Kidney epithelial cell (primary cell): ENCODE results near the gene ID1. TPM values are rescaled to one million over a fixed set of nuclear protein-coding genes. Genes with fewer than 3 reads are reported as not detected.
"Not testable (repeated sequence)": the region's sequence is repeated elsewhere in the genome, so short reads cannot be mapped to it uniquely, and the experiment has no call there.

Source experiments
- DNase-seq: peaks from one replicate; pipeline ENCODE4 v3.0.0-alpha.2; 2010; ENCODE audit warnings: low read depth
- H3K27me3 ChIP-seq: 2 replicates; pipeline ENCODE4 v1.6.0; 2011; ENCODE audit warnings: low read length; ENCODE audit not compliant: control insufficient read depth, insufficient read depth
- H3K36me3 ChIP-seq: 2 replicates; pipeline ENCODE4 v1.5.1; 2011; ENCODE audit warnings: low read length; ENCODE audit not compliant: control insufficient read depth, insufficient read depth
- H3K4me3 ChIP-seq: 2 replicates; pipeline ENCODE4 v1.5.1; 2011; ENCODE audit warnings: low read depth, mild to moderate bottlenecking, control low read depth, low read length
- total RNA-seq: library from RNA; depleted of rRNA; stranded (reverse); fragments of >200 nt; gene quantifications from 2 replicates; pipeline ENCODE4 v1.2.3, GENCODE V29; 2015
- TF ChIP-seq, protein P1 (sequence below): IDR thresholded peaks from 2 replicates; pipeline ENCODE4 v1.5.1; 2011; ENCODE audit warnings: mild to moderate bottlenecking, moderate library complexity, low read length, control low read depth, inconsistent platforms; ENCODE audit not compliant: insufficient read depth, poor library complexity, severe bottlenecking

ID1 gene
- total RNA-seq, 1 donor from 2014 or later, result 27.5 TPM

DNA sequence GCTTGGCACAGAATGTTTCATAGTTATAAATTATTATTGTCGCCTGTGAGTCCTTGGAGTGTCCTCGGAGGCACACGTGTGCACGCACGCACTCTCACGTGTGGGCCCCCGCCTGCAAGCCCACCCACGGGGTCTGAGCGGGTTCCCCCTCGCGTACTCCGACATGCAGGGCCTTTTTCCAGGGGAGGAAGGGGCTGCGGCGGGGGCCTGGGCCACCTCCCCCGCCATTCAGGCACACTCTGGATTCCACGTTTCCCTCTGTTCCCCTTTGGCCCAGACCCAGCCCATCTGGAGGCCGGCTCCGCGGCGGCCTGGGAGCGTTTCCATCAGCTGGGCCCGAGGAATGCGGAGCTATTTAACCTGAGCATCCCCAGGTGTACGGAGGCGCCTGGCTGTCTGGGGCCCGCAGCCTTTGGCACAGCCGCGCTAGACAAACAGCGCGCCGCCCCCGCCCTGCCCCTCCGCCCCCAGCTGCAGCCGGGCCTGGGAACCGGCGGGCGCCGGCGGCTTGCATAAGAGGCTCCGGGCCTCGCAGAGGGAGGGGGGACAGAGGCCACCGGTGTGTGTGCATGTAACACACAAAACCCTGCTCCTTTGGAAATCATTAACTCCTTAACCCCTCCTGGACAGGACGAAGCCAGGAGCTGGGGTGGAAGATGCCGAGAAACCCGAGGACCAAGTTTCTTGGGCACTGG is 3.3 kb downstream of the ID1 start:
- TF ChIP-seq, protein P1, sequence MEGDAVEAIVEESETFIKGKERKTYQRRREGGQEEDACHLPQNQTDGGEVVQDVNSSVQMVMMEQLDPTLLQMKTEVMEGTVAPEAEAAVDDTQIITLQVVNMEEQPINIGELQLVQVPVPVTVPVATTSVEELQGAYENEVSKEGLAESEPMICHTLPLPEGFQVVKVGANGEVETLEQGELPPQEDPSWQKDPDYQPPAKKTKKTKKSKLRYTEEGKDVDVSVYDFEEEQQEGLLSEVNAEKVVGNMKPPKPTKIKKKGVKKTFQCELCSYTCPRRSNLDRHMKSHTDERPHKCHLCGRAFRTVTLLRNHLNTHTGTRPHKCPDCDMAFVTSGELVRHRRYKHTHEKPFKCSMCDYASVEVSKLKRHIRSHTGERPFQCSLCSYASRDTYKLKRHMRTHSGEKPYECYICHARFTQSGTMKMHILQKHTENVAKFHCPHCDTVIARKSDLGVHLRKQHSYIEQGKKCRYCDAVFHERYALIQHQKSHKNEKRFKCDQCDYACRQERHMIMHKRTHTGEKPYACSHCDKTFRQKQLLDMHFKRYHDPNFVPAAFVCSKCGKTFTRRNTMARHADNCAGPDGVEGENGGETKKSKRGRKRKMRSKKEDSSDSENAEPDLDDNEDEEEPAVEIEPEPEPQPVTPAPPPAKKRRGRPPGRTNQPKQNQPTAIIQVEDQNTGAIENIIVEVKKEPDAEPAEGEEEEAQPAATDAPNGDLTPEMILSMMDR, result no peak
- Histone ChIP-seq H3K27me3 (no peaks in the 10 kb centered on the region), H3K36me3 (no peaks in the 10 kb centered on the region), H3K4me3 (no peak overlapping the region)
- peak; percentile 79 for DNase-seq

DNA sequence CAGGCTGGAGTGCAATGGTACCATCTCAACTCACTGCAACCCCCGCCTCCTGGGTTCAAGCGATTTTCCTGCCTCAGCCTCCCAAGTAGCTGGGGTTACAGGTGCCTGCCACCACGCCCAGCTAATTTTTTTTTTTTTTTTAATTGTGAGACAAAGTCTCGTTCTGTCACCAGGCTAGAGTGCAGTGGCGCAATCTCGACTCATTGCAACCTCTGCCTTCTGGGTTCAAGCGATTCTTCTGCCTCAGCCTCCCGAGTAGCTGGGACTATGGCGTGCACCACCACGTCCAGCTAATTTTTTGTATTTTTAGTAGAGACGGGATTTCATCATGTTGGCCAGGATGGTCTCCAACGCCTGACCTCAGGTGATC is 7.2 kb downstream of the ID1 start:
- not testable (repeated sequence) for H3K4me3 ChIP-seq, H3K27me3 ChIP-seq, DNase-seq, H3K36me3 ChIP-seq

DNA sequence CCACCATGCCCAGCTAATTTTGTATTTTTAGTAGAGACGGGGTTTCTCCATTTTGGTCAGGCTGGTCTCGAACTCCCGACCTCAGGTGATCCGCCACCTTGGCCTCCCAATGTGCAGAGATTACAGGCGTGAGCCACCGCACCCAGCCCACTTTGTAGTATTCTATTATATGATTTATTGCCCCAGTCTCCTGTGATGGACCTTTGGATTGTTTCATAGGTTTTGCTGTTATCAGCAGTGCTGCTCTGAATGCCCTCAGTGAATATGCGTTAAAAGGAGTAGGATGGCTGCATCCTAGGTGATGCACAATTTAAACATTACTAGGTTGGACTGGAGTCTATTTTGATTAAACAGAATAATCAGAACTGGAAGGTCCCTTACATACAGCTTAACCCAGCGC is 10.3 kb downstream of the ID1 start:
- Histone ChIP-seq H3K27me3 (no peaks in the 10 kb centered on the region), H3K4me3 (no peak overlapping the region), H3K36me3 (no peaks in the 10 kb centered on the region)
- DNase-seq, result no peak
- TF ChIP-seq, protein P1, result no peak

DNA sequence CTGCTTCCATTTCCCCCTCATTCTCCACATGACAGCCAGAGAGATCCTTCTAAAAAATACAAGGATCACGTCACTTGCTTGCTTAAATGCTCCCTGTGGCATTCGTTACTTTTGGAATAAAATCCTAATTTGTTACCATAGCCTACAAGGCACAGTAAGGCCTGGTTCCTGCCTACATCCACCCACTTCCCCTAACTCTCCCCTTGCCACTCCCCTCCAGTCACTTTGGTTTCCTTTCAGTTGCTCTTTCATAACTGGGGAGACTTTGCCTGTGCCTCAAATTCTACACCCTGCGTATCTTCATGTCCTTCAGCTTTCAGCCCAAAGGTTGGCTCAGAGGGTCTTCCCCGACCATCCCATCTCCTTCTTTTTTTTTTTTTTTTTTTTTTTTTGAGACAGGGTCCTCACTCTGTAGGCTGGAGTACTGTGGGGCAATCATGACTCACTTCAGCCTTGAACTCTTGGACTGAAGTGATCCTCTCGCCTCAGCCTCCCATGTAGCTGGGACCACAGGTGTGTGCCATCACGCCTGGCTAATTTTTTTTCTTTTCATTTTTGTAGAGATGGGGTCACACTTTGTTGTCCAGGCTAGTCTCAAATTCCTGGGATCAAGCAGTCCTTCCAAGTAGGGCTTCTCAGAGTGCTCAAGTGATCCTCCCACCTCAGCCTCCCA is 12.5 kb downstream of the ID1 start:
- TF ChIP-seq, protein P1, result no peak

DNA sequence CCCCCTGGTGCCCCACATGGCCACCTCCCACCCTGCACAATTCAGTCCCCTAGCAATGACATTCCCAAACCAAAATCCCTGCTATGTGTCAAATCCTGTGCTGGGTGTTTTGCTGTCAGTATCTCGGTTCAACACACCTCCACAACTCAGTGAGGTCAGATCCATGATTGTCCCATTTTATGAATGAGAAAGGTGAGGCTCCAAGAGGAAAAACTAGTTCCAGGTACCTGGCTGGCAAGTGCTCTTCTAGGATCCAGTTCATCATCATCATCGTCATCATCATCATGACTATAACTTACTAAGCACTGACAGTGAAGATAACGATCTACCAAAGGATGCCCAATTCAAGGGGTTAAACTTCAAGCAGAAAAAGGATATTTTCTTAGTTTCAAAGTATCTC is 15.2 kb downstream of the ID1 start:
- Histone ChIP-seq H3K27me3 (no peaks in the 10 kb centered on the region), H3K36me3 (no peaks in the 10 kb centered on the region), H3K4me3 (no peak overlapping the region)
- no peak for DNase-seq
- TF ChIP-seq, protein P1, result no peak

More for the DNA sequence above, 12.5 kb downstream of the ID1 start:
- Histone ChIP-seq H3K27me3 (no peaks in the 10 kb centered on the region), H3K4me3 (no peak overlapping the region), H3K36me3 (no peaks in the 10 kb centered on the region)
- no peak for DNase-seq

DNA sequence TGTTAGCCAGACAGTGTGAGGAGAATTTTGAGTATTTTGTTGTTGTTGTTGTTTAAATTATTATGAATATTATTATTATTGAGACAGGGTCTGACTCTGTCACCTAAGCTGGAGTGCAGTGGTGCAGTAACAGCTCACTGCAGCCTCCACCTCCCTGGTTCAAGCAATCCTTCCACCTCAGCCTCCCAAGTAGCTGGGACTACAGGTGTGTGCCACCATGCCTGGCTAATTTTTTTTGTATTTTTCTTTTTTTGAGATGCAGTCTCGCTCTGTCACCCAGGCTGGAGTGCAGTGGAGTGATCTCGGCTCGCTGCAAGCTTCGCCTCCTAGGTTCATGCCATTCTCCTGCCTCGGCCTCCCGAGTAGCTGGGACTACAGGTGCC is 18.0 kb downstream of the ID1 start:
- not testable (repeated sequence) for H3K27me3 ChIP-seq, DNase-seq, H3K36me3 ChIP-seq, H3K4me3 ChIP-seq

DNA sequence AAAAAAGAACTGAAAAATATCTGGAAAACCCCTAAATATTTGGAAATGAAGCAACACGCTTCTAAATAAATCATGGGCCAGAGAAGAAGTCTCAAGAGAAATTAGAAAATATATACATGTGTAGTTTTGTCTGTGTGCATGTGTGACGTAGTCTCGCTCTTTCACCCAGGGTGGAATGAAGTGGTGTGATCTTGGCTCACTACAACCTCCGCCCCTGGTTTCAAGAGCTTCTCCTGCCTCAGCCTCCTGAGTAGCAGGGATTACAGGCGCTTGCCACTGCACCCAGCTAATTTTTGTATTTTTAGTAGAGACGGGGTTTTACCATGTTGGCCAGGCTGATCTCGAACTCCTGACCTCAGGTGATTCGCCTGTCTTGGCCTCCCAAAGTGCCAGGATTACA is 21.4 kb downstream of the ID1 start:
- not testable (repeated sequence) for DNase-seq, H3K27me3 ChIP-seq, H3K4me3 ChIP-seq, H3K36me3 ChIP-seq

DNA sequence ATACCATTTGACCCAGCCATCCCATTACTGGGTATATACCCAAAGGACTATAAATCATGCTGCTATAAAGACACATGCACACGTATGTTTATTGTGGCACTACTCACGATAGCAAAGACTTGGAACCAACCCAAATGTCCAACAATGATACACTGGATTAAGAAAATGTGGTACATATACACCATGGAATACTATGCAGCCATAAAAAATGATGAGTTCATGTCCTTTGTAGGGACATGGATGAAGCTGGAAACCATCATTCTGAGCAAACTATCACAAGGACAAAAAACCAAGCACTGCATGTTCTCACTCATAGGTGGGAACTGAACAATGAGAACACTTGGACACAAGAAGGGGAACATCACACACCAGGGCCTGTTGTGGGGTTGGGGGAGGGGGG is 23.0 kb downstream of the ID1 start:
- not testable (repeated sequence) for DNase-seq, H3K36me3 ChIP-seq, H3K4me3 ChIP-seq, H3K27me3 ChIP-seq
